ENCODE measurements around the gene MFF. TPM values are rescaled to one million over a fixed set of nuclear protein-coding genes. Genes with fewer than 3 reads are reported as not detected.

MFF gene
- total RNA-seq, 1 experiment from 2014 or later: 83.3 TPM

GRCh38 chr2:227377467-227378351, 52.7 kb downstream of the MFF start:
- Histone ChIP-seq H3K56ac (ENCODE audit: insufficient read length, low read depth, low read length) (no peak overlapping the region), H3K79me2 (ENCODE audit: insufficient read depth, low read length) (no peaks in the 10 kb centered on the region), H3K79me1 (ENCODE audit: insufficient read depth, low read depth, low read length, poor library complexity, severe bottlenecking) (no peaks in the 10 kb centered on the region), H2BK20ac (ENCODE audit: low read depth, low read length, poor library complexity, severe bottlenecking) (no peak overlapping the region), H4K91ac (ENCODE audit: insufficient read length, low read depth, low read length) (no peak overlapping the region), H4K20me1 (ENCODE audit: control insufficient read depth, insufficient read depth, insufficient read length) (no peaks in the 10 kb centered on the region), H2AFZ (ENCODE audit: low read length) (no peak overlapping the region), H3K23ac (ENCODE audit: insufficient read length, low read depth, low read length) (no peak overlapping the region), H3K23me2 (ENCODE audit: insufficient read length, low read depth, low read length, poor library complexity, severe bottlenecking) (no peaks in the 10 kb centered on the region), H2BK120ac (ENCODE audit: low read depth, low read length, poor library complexity, severe bottlenecking) (no peak overlapping the region), H3K14ac (ENCODE audit: insufficient read depth, low read length) (no peak overlapping the region), H3T11ph (ENCODE audit: low read length) (no peak overlapping the region), H2BK12ac (ENCODE audit: insufficient read length, low read depth, low read length) (no peak overlapping the region), H3K4ac (ENCODE audit: low read depth, low read length) (no peak overlapping the region), H3K9me3 (ENCODE audit: control insufficient read depth, low read depth, low read length) (no peaks in the 10 kb centered on the region), H2AK5ac (ENCODE audit: insufficient read length, low read length) (no peak overlapping the region), H3K4me1 (ENCODE audit: insufficient read depth, low read length) (no peaks in the 10 kb centered on the region), H2BK5ac (ENCODE audit: insufficient read length, low read length) (no peak overlapping the region), H2BK15ac (ENCODE audit: low read depth, low read length) (no peak overlapping the region), H3K9ac (ENCODE audit: extremely low read depth, insufficient read length, low read length) (no peak overlapping the region), H3K4me2 (ENCODE audit: insufficient read depth, insufficient read length, low read length) (no peak overlapping the region), H3K18ac (ENCODE audit: insufficient read length, low read depth, low read length) (no peak overlapping the region), H4K5ac (ENCODE audit: insufficient read length, low read depth, low read length) (no peak overlapping the region), H3K27ac (ENCODE audit: insufficient read length, low read depth, low read length) (no peak overlapping the region), H4K8ac (replicated peaks; ENCODE audit: insufficient read length, low read depth, low read length) (no peak overlapping the region), H3K27me3 (ENCODE audit: insufficient read depth, low read length) (no peaks in the 10 kb centered on the region)
- no CpG with 5 or more reads among the region's 8 CpGs for WGBS (ENCODE audit: extremely low coverage, insufficient read length, low lambda C conversion rate)
- no peaks in the 10 kb centered on the region for H3K36me3 Mint-ChIP-seq (ENCODE audit: insufficient read depth in 1 of 3, low read depth in 3 of 3)
- H3K9me3 Mint-ChIP-seq: no peaks in the 10 kb centered on the region
- no peak overlapping the region for H3K4me3 Mint-ChIP-seq
- H3K27ac Mint-ChIP-seq: no peak overlapping the region; a peak in 1 of 7 replicates
- DNase-seq: no peak
- TF ChIP-seq CTCF (conservative IDR thresholded peaks at IDR 0.05): peak; percentile 33; the same call in 1 of the 3 replicates
- H3K4me1 Mint-ChIP-seq: peaks cover 10 to 12% of the 10 kb centered on the region in 2 experiments
- no peaks in the 10 kb centered on the region for H3K27me3 Mint-ChIP-seq (ENCODE audit: low read depth)
